ENCODE results near the gene DBF4B.
"Not testable (repeated sequence)": the region's sequence is repeated elsewhere in the genome, so short reads cannot be mapped to it uniquely, and the experiment has no call there.

DBF4B gene

DNA sequence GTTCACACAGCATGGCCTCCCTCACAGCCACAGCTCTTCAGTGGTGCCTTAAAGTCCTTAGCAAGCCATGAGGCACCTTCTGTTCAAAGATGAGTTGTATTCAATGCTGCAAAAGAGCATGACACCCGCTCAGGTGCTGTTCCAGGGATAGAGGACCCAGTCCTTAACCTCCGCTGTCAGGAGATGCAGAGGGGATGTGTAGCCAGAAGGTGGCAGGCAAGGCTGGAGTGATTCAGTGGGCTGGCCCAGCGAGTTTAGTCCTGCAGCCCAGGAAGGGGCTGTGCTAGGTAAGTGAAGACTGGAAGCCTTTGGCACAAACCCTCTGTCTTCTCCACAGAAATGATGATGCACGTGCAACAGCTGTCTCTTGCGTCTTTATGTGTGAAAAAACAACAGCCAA lies 25.3 kb downstream of the DBF4B start:
- DNase-seq (ENCODE audit: low spot score), result no peak

DNA sequence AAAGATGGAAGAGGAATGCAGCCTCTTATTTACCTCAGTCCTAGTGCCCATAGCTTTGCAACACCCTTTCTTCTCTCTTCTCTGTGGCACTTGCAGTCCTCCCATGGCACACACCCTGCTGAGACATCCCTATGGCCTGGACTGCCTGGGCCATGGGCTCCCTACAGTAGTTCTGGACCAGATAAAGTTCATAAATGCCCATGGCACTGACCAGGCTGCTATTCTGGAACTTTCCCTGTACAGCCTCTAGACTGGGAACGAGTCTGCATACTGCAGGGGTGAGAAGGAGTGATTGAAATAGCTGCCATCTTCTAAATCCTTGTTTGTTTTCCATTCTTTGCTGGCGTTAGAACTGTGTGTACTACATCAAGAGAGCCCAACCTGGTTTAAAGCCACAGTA lies 25.8 kb downstream of the DBF4B start:
- no peak for DNase-seq (ENCODE audit: low spot score)

DNA sequence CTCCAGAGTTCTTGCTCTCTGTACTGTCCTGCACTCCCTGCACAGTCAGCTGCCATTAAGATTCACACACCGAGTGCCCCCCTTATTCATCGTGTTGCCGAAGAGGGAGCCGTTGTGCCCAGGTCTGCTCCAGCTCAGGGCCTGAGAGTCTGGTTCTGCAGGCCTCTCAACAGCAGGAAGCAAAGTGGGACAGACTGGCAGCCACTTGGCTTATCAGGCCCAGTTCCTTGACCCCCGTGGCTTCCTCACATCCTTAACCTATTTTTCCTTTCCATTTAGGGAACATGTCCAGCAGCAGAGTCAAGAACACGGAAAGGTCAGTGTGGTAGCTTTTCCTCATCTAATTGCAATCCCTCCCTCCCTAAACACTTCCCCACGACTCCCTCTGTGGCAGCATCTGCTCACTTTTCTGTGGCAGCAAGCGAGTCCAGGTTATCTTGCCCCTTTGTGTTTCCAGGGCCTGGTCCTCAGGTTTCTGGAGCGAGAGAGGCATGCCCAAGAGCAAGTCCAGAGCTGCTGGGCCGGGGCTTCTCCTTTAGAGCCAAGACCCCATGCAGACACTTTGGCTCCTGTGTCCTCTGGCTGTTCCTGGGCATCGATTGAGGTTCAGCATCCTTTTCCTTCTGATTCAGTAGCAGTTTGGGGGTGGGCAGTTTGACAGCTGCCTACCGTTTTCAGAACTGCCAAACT lies 28.2 kb downstream of the DBF4B start:
- no peak for DNase-seq (ENCODE audit: low spot score)

DNA sequence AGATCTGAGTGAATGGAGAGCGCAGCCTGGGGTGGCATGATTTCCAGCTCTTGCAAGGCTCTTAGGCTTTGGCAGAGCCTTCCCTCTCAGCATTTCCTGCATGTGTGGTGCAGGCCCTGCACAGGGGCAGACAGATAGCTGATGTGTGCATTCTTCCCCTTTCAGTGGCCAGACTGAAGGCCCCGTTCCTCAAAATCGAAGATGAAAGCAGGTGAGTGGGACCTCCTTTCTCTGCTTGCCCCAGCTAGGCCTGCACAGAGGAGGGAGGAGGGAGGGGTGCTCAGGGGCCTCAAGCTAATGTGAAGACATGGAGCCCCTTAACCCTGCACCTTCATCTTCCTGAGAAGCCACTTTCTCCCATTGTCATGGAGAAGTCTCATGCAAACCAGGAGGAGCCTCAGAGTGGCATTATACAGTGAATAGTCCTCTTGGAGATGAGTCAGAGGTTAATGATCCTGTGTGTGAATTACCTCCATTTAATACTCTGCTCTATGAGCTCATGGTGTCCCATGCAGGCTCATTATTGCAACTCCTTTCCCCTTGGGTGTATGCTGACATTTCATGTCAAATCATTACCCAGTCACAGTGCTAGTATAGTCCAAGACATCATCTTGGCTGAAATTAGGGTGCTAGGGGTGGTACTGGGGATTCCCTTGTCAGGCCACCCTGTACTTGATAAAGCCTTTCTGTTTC lies 29.9 kb downstream of the DBF4B start:
- peak; percentile 70 for DNase-seq (ENCODE audit: low spot score)

DNA sequence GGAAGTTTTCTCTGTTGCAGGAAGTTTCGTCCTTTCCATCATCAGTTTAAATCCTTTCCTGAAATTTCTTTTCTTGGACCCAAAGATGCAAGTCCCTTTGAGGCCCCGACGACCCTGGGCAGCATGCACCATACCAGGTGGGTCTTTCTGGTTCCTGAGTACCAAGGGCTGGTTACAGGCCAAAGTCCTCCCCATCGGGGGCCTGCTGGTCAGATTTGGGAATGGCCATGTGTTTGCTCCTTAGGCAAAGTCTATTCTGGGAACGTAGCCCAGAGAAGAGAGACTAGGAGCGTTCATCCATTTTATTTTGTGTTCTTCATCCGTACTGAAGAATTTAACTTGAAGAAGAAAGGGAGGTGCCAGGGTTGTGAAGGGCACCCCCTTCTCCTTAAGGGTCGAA lies 32.9 kb downstream of the DBF4B start:
- no peak for DNase-seq (ENCODE audit: low spot score)

DNA sequence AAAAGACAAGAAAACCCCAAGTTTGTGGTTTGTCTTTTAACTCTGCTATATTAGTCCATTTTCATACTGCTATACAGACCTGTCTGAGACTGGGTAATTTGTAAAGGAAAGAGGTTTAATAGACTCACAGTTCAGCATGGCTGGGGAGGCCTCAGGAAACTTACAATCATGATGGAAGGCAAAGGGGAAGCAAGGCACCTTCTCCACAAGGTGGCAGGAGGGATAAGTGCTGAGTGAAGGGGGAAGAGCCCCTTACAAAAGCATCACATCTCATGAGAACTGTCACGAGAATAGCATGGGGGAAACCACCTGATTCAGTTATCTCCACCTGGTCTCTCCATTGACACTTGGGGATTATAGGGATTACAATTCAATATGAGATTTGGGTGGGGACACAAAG lies 36.8 kb downstream of the DBF4B start:
- DNase-seq (ENCODE audit: low spot score), result no peak

DNA sequence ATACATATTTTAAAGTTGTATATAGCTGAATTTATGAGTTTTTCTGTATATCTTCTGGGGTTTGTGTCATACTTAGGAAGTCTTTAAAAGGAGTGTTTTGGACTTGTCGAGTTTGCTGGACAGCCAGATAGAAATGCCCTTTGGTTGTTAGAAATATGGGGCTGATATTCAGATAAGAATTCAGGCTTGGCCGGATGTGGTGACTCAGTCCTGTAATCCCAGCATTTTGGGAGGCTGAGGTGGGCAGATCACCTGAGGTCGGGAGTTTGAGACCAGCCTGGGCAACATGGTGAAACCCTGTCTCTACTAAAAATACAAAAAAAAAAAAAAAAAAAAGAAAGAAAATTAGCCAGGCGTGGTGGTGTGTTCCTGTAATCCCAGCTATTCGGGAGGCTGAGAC lies 37.3 kb downstream of the DBF4B start:
- not testable (repeated sequence) for DNase-seq (ENCODE audit: low spot score)

DNA sequence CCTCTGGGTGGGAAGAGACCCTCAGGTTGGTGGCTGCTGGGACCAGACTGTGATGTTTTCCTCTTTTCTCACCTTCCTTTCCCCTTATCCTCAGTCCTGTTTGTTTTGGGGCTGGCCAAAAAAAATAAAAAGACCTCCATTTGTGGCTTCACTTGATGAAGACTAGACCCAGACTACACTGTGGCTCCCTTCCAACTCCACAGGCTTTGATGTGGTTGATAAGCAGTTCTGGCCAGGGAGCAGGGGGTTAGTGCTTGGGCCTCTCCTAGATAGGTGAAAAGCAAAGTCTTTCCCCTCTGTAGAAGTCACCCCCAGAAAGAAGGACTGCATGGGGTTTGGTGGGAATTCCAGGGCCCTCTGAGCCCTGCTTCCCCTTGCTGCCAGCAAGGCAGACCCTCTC lies 39.1 kb downstream of the DBF4B start:
- DNase-seq (ENCODE audit: low spot score), result no peak

DNA sequence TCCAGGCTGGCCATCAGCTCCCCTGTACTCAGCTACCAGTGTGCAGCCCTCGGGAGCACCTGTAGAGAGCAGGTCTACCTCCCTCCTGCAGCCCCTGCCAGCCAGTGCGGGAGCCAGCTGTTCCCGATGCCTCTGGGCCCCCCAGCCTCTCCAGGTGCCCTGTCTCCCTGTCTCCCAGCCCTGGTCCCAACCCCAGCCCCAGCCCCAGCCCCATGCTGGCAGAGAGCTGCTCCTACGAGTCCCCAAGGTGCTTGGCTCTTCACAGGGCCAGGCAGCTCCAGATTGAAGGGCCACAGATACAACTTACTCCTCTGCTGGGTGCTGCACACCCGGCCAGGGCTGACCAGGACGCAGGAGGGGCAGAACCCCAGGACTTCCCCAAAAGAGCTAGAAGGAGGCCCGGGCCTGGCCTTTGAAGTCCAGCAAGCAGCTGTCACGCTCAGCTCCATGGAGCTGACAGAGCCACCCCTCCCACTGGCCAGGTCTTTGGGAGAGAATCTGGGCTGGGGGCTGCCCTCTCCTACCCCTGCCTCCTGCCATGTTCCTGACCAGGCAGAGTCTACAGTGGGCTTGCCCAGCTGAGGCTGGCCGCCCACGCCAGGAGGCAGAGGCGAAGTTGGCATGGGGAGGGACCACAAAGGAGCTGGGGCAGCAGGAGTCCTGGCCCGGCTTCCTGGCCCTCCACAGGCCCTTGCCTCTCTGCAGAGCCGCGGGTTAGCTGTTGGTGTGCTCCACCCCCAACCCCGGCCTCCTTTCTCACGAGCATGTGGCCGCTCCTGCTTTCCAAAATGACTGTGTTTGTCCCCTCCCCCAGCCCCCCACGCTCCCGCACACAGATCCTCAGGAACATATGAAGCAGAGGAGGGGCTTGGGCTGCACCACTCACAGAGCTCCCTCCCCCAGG lies 40.9 kb downstream of the DBF4B start:
- DNase-seq (ENCODE audit: low spot score), result no peak

DNA sequence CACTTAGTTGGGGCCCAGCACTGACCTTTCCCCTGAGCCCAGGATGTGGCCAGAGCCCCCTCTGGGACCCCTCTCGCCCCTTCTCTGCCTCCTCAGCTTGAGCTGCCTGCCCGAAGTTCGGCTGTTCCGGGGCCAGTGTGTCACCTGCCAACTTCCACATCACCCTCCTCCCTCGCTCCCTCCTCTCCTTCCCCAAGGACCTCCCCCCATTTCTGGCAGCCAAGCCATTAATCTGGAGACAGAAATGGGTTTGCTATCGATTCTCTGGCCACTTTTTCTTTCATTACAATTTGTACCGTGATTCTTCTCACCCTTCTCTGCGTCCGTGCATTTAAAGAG lies 41.5 kb downstream of the DBF4B start:
- no peak for DNase-seq (ENCODE audit: low spot score)

DNA sequence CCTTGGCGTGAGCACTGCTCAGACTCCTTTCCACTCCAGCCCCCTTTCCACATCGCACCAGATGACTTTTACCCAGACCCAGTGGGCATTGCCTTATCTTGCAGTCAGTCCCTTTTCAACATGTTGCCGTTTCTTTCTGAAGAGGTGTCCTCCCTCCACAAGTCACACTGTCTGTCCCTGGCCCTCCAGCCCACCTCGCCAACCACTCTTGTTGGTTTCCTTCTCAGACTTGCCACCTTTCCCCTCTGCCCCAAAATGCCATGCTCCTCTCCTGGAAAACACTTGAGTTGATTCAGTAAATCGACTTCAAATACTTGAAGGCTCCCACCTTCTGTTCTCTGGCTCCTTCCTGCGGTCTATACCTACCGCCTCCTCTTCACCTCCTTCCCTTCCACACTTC lies 42.9 kb downstream of the DBF4B start:
- DNase-seq (ENCODE audit: low spot score), result no peak

DNA sequence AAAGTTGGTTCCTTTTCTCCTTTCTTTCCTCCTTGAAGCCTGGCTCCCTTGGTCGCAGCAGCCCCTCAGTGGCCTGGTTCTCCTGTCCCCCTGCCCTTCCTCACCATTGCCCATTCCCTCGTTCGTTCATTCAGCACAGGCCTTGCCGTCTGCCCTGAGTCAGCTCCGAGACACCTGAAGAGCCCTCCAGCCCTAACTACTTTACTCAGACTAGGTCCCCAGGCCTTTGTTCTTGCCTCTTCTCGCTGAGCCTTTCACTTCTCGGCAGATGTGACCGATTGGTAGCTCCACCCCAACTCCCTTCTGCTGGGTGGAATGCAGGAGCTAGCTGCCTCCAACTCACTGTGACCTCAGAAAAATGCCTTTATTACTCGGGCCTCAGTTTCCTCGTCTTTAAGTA lies 43.3 kb downstream of the DBF4B start:
- no peak for DNase-seq (ENCODE audit: low spot score)

DNA sequence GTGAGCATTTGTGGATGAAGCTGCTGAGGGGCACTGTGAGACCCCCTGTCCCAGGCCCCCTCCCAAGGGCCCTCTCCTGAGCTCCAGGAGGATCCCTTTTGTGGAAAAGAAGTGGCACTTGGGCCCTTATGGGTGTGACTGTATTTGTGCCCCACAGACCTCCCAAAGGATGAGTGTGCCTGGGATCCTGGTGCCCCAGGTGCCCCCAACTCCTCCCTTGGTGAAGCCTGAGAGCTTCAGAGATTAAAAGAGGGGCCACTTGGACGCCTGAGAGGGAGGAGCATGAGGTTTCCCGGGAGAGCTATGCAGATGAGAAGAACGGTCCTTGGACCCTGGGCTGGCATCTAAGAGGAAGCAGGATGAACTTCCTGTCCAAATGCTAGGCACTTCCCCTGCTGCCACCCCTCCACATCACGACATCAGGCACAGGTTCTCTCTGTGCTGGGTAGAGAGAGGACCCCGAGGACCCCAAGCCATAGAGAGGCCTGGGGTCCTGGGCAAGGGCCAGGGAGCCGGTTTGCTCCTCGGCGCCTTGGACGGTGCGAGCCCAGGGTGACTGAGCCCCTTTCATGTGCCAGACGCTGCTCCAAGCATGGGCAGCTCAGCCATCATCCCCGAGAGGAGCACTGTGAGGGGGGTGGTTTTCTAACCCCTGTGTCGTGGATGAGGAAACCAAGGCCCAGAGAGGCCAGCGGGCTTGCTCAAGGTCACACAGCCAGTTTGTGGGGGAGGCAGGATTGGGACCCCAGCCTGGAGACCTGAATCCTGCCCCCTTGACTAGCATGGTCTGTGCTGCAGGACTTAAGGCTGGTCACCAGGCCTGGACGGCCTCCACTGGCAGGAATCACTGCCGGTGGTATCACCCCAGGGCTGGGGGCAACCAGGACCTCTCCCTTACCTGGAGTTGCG lies 44.7 kb downstream of the DBF4B start:
- DNase-seq (ENCODE audit: low spot score), result no peak

DNA sequence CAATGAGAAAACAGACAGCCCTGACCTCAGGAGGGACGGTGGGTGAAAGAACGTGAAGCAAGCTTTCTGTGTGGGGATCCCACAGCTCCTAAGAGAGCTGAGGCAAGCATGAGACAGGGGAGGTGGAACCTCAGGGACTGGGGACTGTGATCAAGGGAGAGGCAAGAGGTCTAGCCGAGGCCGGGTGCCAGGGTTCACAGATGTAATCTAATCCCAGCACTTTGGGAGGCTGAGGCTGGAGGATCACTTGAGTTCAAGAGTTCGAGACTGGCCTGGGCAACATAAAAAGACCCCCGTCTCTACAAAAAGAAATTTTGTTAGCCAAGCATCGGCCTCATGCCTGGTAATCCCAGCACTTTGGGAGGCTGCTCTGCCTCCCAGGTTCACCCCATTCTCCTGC lies 45.8 kb downstream of the DBF4B start:
- no peak for DNase-seq (ENCODE audit: low spot score)

DNA sequence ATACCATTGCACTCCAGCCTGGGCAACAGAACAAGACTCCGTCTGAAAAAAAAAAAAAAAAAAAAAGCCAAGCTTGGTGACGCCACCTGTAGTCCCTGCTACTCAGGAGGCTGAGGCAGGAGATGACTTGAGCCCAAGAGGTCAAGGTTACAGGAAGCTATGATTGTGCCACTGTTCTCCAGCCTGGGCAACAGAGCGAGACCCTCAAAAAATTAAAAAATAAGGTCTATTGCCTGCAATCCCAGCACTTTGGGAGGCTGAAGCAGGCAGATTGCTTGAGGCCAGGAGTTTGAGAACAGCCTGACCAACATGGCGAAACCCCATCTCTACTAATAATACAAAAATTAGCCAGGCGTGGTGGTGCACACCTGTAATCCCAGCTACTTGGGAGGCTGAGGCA lies 46.7 kb downstream of the DBF4B start:
- DNase-seq (ENCODE audit: low spot score), result not testable (repeated sequence)

DNA sequence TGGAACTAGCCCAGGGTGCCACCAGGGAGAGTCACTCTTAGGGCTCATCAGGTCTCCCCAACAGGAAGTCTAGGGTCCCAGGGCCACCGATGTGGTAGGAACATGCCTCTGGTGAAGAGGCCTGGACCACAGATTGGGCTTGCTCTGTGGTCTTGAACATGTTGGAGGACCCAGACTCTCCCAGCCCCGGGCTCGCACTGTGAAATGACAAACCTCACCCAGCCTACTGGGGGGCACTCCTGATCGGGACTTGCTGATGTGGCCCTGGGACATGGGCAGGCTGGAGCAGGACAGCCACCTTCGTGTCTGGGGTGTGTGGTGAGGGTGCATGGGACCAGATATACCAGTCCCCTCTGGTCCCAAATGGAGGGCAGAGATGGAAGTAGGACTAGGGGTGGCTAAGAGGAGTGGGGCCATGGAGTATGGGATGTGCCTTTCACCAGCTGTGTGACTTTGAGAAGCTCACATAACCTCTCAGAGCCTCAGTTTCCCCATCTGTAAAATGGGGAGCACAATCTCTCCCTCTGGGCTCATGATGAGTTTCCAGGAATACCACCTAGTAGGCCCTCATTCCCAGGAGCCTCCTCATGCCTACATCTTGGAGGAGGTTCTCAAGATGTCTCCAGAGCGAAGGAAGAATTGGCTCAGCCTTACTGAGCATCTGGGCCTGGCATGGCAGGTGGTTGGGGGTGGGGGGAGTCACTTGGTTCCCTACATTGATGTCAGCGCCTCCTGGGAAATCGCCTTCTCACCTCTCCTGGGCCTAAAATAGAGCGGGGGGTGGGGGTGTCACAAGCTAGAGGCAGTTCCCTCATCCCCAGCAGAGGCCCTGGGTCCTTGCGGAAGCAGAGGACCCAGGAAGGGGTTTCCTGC lies 48.8 kb downstream of the DBF4B start:
- DNase-seq (ENCODE audit: low spot score), result no peak

DNA sequence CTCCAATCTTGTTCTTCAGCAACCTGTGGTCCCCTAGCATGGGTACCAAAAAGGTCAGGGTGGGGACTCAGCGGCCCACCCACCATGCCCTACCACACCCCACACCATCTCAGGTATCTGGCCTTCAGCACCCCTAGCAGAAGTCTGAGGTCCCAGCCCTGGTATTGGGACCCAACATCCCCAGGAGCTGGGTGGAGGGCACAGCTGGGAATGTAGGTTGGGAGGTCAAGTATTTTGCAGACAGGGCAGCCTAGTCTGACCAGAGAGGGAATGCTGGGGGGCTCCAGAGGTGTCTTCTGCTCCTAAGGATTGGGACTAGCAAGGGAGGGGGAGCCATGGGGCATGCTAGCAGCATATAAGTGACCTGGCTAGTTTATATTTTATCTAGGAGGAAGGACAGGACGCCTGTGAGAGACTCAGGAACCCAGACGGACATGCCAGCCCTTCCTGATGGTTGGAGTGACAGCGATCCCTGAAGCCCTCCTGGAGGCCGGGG lies 49.5 kb downstream of the DBF4B start:
- no peak for DNase-seq (ENCODE audit: low spot score)

DNA sequence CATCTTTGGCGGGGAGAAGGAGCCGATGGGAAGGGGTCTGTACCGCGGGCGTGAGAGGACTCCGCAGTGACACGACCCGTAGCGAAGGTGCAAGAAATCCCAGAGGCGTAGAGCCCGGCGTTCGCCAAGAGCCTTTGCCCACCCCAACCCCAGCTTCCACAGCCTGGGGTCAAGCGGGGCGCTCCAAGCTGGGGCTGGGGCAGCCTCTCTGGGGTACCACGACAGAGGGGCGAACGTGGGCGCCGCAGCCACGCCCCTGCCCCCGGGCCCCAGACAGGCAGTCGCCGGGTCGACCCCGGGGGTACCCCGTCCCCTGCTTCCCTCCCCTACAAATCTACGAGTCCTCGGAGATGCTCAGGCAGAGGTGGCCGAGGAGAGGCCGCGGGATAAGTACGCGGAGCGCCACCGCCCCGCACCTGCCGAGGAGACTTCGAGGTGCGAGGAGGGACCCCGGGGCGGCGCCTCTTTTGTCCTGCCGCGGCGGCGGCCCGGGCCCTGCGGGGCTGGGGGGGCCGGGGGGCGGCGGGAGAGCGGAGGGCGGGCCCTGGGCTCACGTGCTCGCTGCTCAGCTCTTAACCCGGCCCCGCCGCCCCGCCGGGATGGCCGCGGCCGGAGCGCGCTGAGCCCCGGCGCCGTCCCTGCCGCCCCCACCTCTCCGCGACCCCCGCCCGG lies 50.1 kb downstream of the DBF4B start, which contains the start of gene ADAM11:
Gene ADAM11 (plus strand): TSS at position 575 of the 672 bp plus-strand sequence. CDS start 212 bp downstream, outside the sequence.
- no peak for DNase-seq (ENCODE audit: low spot score)

DNA sequence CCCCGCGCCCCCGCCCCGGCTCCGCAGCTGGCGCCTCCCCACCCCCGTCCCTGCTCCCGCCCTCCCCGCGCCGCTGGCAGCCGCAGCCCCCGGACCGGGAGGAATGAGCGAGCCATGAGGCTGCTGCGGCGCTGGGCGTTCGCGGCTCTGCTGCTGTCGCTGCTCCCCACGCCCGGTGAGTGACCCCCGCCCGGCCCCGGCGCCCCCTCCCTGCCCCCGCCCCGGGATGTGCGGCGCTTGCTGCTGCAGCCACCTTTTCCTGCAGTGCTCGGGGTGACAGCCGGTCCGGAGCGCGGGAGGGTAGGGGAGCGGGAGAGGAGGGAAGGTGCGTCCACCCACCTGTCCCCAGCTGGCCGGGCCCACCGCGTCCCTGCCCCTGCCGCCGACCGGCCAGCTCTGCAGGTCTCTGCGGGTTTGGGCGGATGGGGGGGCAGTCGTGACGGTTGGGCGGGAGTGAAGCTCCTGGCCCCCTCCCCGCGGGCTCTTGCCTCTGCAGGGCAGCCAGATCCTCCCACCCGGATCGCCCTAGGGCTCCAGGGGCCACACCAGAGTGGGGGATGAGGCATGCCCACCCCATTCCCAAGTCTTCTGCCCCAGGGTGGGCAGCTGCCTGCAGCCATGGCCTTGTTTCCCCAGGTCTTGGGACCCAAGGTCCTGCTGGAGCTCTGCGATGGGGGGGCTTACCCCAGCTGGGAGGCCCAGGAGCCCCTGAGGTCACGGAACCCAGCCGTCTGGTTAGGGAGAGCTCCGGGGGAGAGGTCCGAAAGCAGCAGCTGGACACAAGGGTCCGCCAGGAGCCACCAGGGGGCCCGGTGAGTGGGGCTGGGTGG lies 50.8 kb downstream of the DBF4B start:
- DNase-seq (ENCODE audit: low spot score), result no peak
